H54 (cell line): ENCODE measurements around the gene ANGPTL4.
"Not testable (repeated sequence)": the region's sequence is repeated elsewhere in the genome, so short reads cannot be mapped to it uniquely, and the experiment has no call there.

Experiments
- DNase-seq: peaks from one replicate; pipeline ENCODE4 v3.0.0; 2011; ENCODE audit warnings: low spot score, mixed read lengths; ENCODE audit not compliant: insufficient read length
- FAIRE-seq: peaks from 3 replicates; lab custom pipeline; 2011; peaks lifted over from hg19 to GRCh38; lab: Jason Lieb, UNC
- POLR2A ChIP-seq: IDR thresholded peaks from 2 replicates; pipeline ENCODE4 v1.6.1; 2011; ENCODE audit warnings: low read depth, mild to moderate bottlenecking, low read length

The ANGPTL4 gene, protein sequence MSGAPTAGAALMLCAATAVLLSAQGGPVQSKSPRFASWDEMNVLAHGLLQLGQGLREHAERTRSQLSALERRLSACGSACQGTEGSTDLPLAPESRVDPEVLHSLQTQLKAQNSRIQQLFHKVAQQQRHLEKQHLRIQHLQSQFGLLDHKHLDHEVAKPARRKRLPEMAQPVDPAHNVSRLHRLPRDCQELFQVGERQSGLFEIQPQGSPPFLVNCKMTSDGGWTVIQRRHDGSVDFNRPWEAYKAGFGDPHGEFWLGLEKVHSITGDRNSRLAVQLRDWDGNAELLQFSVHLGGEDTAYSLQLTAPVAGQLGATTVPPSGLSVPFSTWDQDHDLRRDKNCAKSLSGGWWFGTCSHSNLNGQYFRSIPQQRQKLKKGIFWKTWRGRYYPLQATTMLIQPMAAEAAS

GRCh38 chr19:8363803-8364771 lies at the start of gene ANGPTL4:
ANGPTL4 (plus strand) TSS chr19:8364155; CDS start chr19:8364322, 167 bp downstream.
- DNase-seq = peak; percentile 2
- FAIRE-seq = no peak
- 0 out of 2 replicates have a peak, but pooled peaks have one; percentile 28 for TF ChIP-seq POLR2A

- not testable (repeated sequence) for DNase-seq, FAIRE-seq
These were observed 48.8 kb upstream of the ANGPTL4 start for GRCh38 chr19:8314981-8315640.

- TF ChIP-seq POLR2A = no peak
- DNase-seq (no peak), FAIRE-seq (no peak)
These were observed 47.4 kb upstream of the ANGPTL4 start for GRCh38 chr19:8316351-8317125.

- DNase-seq, FAIRE-seq: not testable (repeated sequence)
These were observed 45.1 kb upstream of the ANGPTL4 start for GRCh38 chr19:8318835-8319234.

DNA sequence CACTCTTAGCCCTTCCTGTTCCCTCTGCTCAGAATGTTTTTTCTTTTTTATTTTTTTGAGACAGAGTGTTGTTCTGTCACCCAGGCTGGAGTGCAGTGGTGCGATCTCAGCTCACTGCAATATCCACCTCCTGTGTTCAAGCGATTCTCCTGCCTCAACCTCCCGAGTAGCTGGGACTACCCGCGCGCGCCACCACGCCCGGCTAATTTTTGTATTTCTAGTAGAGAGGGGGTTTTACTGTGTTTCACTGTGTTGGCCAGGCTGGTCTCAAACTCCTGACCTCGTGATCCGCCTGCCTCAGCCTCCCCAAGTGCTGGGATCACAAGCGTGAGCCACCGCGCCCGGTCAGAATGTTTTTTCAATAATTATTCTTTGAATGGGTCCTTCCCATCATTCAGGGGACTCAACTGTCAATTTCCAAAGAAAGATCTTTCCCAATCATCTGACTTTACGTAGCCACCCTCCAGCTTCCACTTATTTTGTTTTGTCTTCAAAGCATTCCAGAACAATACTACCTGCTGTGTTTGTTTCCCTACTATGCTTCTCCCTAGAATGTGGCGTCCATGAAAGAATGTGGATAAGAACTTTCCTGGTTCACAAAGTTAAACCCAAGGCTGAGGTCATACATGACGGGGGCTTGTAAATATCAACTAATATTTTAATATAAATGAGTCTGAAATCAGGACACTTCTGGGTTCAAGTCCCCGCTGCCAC lies 44.0 kb upstream of the ANGPTL4 start:
- no peak for FAIRE-seq
- no peak for TF ChIP-seq POLR2A

DNA sequence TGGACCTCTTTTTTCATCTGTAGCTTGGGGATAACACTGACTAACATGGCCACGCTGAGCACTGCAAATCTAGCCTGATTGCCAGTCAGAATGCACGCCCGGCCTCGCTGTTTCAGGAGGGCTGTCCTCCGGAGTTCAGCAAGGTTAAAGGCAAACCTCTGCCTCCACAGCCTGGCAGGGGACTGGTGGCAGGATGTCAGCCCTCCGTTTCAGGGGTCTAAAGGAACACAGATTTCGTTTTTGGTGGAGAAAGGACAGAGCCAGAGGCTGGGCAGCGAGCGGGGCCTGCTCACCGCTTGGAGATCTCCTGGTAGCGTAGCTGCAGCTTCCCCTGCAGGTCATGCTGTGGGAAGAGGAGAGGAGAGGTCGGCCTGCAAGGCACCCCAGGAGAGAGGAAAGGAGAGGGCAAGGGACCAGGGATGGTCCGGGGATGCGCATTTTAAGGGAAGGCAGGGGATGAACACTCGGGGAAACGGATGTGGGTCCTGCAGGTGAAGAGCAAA lies 43.3 kb upstream of the ANGPTL4 start:
- TF ChIP-seq POLR2A = no peak; the same call in 1 of the 2 replicates
- FAIRE-seq (no peak), DNase-seq (no peak)

More for the DNA sequence above, 44.0 kb upstream of the ANGPTL4 start:
- no peak for DNase-seq

DNA sequence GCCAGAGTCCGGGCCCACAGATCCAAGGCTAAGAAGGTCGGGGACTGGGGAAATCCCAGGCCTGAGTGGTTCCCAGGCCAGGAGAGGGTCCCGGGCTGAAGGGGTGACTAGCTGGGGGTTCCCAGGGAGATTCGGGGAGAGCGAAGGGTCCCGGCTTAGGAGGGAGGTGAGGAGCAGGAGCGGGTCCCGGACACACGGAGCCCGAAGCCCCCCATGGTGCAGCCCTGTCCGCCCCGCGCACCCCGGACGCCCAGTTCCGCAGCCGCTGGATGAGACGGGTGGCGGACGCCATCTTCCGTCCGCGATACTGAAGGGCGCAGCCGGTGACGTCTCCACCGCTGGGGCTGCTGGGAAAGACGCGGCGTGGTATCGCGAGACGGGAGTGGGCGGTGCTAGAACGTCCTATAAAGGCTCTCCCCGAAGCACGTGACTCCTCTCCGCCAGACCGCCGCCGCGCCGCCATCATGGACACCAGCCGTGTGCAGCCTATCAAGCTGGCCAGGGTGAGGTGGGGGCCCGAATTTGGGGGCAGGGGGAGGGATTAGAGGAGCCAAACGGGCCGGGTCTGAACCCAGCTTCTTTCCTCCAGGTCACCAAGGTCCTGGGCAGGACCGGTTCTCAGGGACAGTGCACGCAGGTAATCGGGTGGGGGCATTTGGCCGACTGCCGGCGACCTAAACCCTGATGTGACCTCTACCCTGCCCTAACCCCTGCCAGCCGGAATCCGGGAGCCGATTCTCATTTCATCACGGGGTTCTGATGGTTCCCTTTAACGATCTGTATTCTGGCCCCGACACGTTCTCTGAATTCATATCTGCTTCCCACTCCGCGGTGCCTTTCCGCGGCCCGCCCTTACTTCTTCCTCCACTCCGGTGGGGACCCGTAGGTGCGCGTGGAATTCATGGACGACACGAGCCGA lies 42.6 kb upstream of the ANGPTL4 start, which contains the start of the genes NDUFA7 and RPS28:
Gene NDUFA7 (minus strand): TSS at position 309 of the 919 bp plus-strand sequence. CDS start 17 bp downstream, at position 292.
Gene RPS28 (plus strand): TSS at position 430 of the 919 bp plus-strand sequence. CDS start 35 bp downstream, at position 465.
- no peak for FAIRE-seq
- TF ChIP-seq POLR2A = no peak; the same call in none of the 2 replicates
- peak; percentile 79 for DNase-seq

DNA sequence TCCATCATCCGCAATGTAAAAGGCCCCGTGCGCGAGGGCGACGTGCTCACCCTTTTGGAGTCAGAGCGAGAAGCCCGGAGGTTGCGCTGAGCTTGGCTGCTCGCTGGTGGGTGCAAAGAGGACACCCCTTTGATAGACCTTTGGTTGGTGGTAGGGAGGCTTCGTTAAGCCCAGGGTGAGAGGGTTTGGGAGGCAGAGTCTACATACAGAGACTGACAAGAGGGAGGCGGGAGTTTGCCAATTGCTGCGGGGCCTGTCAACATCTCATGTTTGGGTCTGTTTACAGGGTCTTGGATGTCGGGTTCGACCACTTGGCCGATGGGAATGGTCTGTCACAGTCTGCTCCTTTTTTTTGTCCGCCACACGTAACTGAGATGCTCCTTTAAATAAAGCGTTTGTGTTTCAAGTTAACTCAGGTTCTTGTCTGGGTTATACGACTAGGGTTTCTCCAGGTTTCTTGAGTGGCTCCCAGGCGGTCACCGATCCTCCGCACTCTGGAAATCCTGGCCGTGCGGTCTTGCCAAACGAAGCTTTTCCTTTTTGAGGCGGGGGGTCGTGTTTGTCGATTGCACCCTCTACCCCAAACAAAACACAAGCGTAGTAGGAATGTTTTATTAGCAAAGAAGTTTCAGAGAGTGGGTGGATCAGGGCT lies 41.8 kb upstream of the ANGPTL4 start:
- no peak for FAIRE-seq
- no peak for DNase-seq
- TF ChIP-seq POLR2A = no peak

- no peak for TF ChIP-seq POLR2A
- FAIRE-seq = no peak
- no peak for DNase-seq
These were observed 41.3 kb upstream of the ANGPTL4 start for GRCh38 chr19:8322638-8322997.

GRCh38 chr19:8323781-8324185 lies 40.2 kb upstream of the ANGPTL4 start:
- FAIRE-seq (no peak), DNase-seq (no peak)
- no peak for TF ChIP-seq POLR2A
